A549 (cell line): ENCODE results near the gene FAM180A. TPM values are rescaled to one million over a fixed set of nuclear protein-coding genes. Genes with fewer than 3 reads are reported as not detected.

ENCODE experiments used
- ATAC-seq, 2 experiments: fragments of 200-7000 bp in 1 of 2; fragments of >200 bp in 1 of 2; cut with Nextera tagmentation in 1 of 2; cut with Tn5 transposase in 1 of 2; 3 replicates each; pipeline versions ENCODE4 v1.8.0 to v1.9.1; 2018 to 2020; ENCODE audit warnings: mild to moderate bottlenecking in 1 of 2, moderate library complexity in 1 of 2
- CTCF ChIA-PET: fragments of 300-600 bp; sonication (Branson Sonifier 250); formaldehyde crosslinking; extraction: SDS; loops from one replicate; lab custom pipeline; 2021; ENCODE audit warnings: antibody characterized with exemption, inconsistent platforms; lab: Yijun Ruan, JAX
- POLR2A ChIA-PET: fragments of 350-600 bp; formaldehyde crosslinking; extraction: SDS; loops from one replicate; lab custom pipeline; 2021; ENCODE audit warnings: antibody characterized with exemption, inconsistent platforms; lab: Yijun Ruan, JAX
- DNase-seq, 2 experiments: peaks; one replicate each; pipeline versions ENCODE4 v3.0.0 to v3.0.0-alpha.2; 2011 to 2016; ENCODE audit warnings: low read depth in 1 of 2, low spot score in 1 of 2
- FAIRE-seq: peaks from 2 replicates; lab custom pipeline; 2011; peaks lifted over from hg19 to GRCh38; lab: Jason Lieb, UNC
- H3K27ac ChIP-seq, 2 experiments: fragments of >200 bp; sonication (Bioruptor Twin); formaldehyde crosslinking; 3 replicates each; pipeline ENCODE4 v1.5.1; 2016 to 2017
- H3K4me1 ChIP-seq: fragments of >200 bp; sonication (Bioruptor Twin); formaldehyde crosslinking; 3 replicates; pipeline ENCODE4 v1.6.1; 2016
- H3K4me2 ChIP-seq: fragments of >200 bp; sonication (Bioruptor Twin); formaldehyde crosslinking; 3 replicates; pipeline ENCODE4 v1.6.1; 2016
- H3K4me3 ChIP-seq: fragments of >200 bp; sonication (Bioruptor Twin); formaldehyde crosslinking; 3 replicates; pipeline ENCODE4 v1.5.1; 2016
- H3K9me3 ChIP-seq: fragments of >200 bp; sonication (Bioruptor Twin); formaldehyde crosslinking; 3 replicates; pipeline ENCODE4 v1.6.1; 2016
- BCL3 ChIP-seq: fragments of >200 bp; sonication (Bioruptor Twin); formaldehyde crosslinking; IDR thresholded peaks from 3 replicates; pipeline ENCODE4 v1.6.1; 2016
- BHLHE40 ChIP-seq: IDR thresholded peaks from 2 replicates; pipeline ENCODE4 v1.6.1; 2012; ENCODE audit warnings: low read depth, low read length, inconsistent platforms
- E2F6 ChIP-seq: IDR thresholded peaks from 2 replicates; pipeline ENCODE4 v1.6.1; 2012; ENCODE audit warnings: low read depth, borderline replicate concordance
- EHF ChIP-seq: fragments of 250-450 bp; sonication (Bioruptor Pico); IDR thresholded peaks from 2 replicates; pipeline ENCODE4 v1.5.0; 2020; ENCODE audit warnings: mild to moderate bottlenecking
- ELK1 ChIP-seq: fragments of 150-350 bp; IDR thresholded peaks from 2 replicates; pipeline ENCODE4 v1.6.1; 2014; ENCODE audit warnings: low read depth, mild to moderate bottlenecking, low read length
- EP300 ChIP-seq, 2 experiments: fragments of >200 bp; sonication (Bioruptor Twin); formaldehyde crosslinking; IDR thresholded peaks; 2 replicates in 1 of 2; 3 replicates in 1 of 2; pipeline ENCODE4 v1.6.1; 2016 to 2017
- FOSL2 ChIP-seq, 2 experiments: fragments of 450-650 bp in 1 of 2; fragments of >200 bp in 1 of 2; sonication (Bioruptor Twin) in 1 of 2; formaldehyde crosslinking; IDR thresholded peaks; 2 replicates each; pipeline versions ENCODE4 v1.5.0 to v1.6.1; 2016 to 2020; ENCODE audit warnings: mild to moderate bottlenecking in 1 of 2, moderate library complexity in 1 of 2
- FOXS1 ChIP-seq: fragments of 250-450 bp; sonication (Bioruptor Pico); IDR thresholded peaks from 2 replicates; pipeline ENCODE4 v1.5.0; 2020; ENCODE audit warnings: mild to moderate bottlenecking, moderate library complexity
- HEYL ChIP-seq: fragments of 250-450 bp; sonication (Bioruptor Pico); IDR thresholded peaks from 2 replicates; pipeline ENCODE4 v1.8.0; 2021; ENCODE audit warnings: mild to moderate bottlenecking, moderate library complexity
- HOXA7 ChIP-seq: fragments of 250-450 bp; sonication (Bioruptor Pico); IDR thresholded peaks from 2 replicates; pipeline ENCODE4 v1.5.0; 2020; ENCODE audit warnings: mild to moderate bottlenecking, moderate library complexity
- HOXB13 ChIP-seq: fragments of 250-450 bp; sonication (Bioruptor Pico); IDR thresholded peaks from 2 replicates; pipeline ENCODE4 v1.5.0; 2020; ENCODE audit warnings: low read depth, mild to moderate bottlenecking, moderate library complexity
- HOXB5 ChIP-seq: fragments of 250-450 bp; sonication (Bioruptor Pico); IDR thresholded peaks from 2 replicates; pipeline ENCODE4 v1.5.0; 2020; ENCODE audit warnings: mild to moderate bottlenecking, moderate library complexity
- MAZ ChIP-seq: fragments of 150-350 bp; IDR thresholded peaks from 2 replicates; pipeline ENCODE4 v1.6.1; 2014; ENCODE audit warnings: antibody characterized with exemption, low read depth, low read length, borderline replicate concordance
- NFE2L2 ChIP-seq: fragments of 150-350 bp; conservative IDR thresholded peaks from 2 replicates; pipeline ENCODE4 v1.6.1; 2014; ENCODE audit warnings: low read length
- NPAS2 ChIP-seq: fragments of 250-450 bp; sonication (Bioruptor Pico); IDR thresholded peaks from 2 replicates; pipeline ENCODE4 v1.8.0; 2022; ENCODE audit warnings: mild to moderate bottlenecking, moderate library complexity, borderline replicate concordance
- NR3C1 ChIP-seq: fragments of >200 bp; sonication (Bioruptor Twin); formaldehyde crosslinking; IDR thresholded peaks from 3 replicates; pipeline ENCODE4 v1.6.1; 2017
- PBX3 ChIP-seq: IDR thresholded peaks from 2 replicates; pipeline ENCODE4 v1.6.1; 2012
- RAD21 ChIP-seq, 2 experiments: fragments of >200 bp in 1 of 2; sonication (Bioruptor Twin) in 1 of 2; formaldehyde crosslinking in 1 of 2; IDR thresholded peaks in 1 of 2; conservative IDR thresholded peaks in 1 of 2; 2 replicates in 1 of 2; 3 replicates in 1 of 2; pipeline ENCODE4 v1.6.1; 2012 to 2018; ENCODE audit warnings: inconsistent platforms in 1 of 2
- RFX5 ChIP-seq: fragments of 450-650 bp; IDR thresholded peaks from 2 replicates; pipeline ENCODE4 v1.7.1; 2014; ENCODE audit warnings: antibody characterized with exemption, mild to moderate bottlenecking, moderate library complexity
- SMC3 ChIP-seq: fragments of >200 bp; sonication (Bioruptor Twin); formaldehyde crosslinking; IDR thresholded peaks from 3 replicates; pipeline ENCODE4 v1.6.1; 2018; ENCODE audit warnings: inconsistent platforms
- TP53 ChIP-seq: fragments of 250-450 bp; sonication (Bioruptor Pico); IDR thresholded peaks from 2 replicates; pipeline ENCODE4 v1.5.0; 2021; ENCODE audit warnings: mild to moderate bottlenecking, moderate library complexity
- ZNF302 ChIP-seq: fragments of 250-450 bp; sonication (Bioruptor Pico); IDR thresholded peaks from 2 replicates; pipeline ENCODE4 v1.9.0; 2021; ENCODE audit warnings: inconsistent platforms, mild to moderate bottlenecking, moderate library complexity
- WGBS: methylation state at CpG from one replicate; pipeline ENCODE4 v1.1.6; 2017; ENCODE audit errors: missing lambda C conversion rate; 5-methylcytosine and 5-hydroxymethylcytosine counted together
- polyA plus RNA-seq, 4 experiments: library from polyadenylated mRNA; depleted of rRNA in 3 of 4; stranded (reverse); fragments of >200 nt; fragmentation: RNase III in 1 of 4; extraction: RNeasy Plus Mini Kit Qiagen cat#74134 plus additional on column Dnase treatment in 1 of 4; gene quantifications; 2 replicates in 3 of 4; 3 replicates in 1 of 4; pipeline ENCODE4 v1.2.3, GENCODE V29; 2011 to 2017

The FAM180A gene
- polyA plus RNA-seq, 2 of the 4 experiments (the other 2 are of a cell fraction): not detected

- ATAC-seq (no peak), DNase-seq (no peak), FAIRE-seq (no peak)
- H3K4me3 ChIP-seq: no peak overlapping the region
- WGBS: 94% methylated on average over 3 of the region's 3 CpGs
- no peaks in the 10 kb centered on the region for H3K9me3 ChIP-seq
- no peaks in the 10 kb centered on the region for H3K4me1 ChIP-seq
- no peak overlapping the region for H3K27ac ChIP-seq
- ChIA-PET POLR2A (interaction anchor here (1.4 kb wide), 1 partner anchor 21 kb away, joined by 5 read pairs; the partner anchor contains the start of gene STMP1), CTCF (interaction anchor here (0.9 to 3.5 kb wide), 2 partner anchors 11 to 27 kb away, joined by 3 to 25 read pairs; no protein-coding TSS in a partner anchor)
- TF ChIP-seq NR3C1: no peak
- H3K4me2 ChIP-seq: no peak overlapping the region
Measured at GRCh38 chr7:135683609-135684008, 65.0 kb downstream of the FAM180A start.

- ATAC-seq: no peak
- no peak overlapping the region for H3K27ac ChIP-seq
- CTCF ChIA-PET: interaction anchor here (0.6 to 1.2 kb wide), 3 partner anchors 29 to 432 kb away, joined by 3 to 5 read pairs (median 4); no protein-coding TSS in a partner anchor
- WGBS: 90% methylated on average over 3 of the region's 3 CpGs
- TF ChIP-seq RFX5: no peak
- TF ChIP-seq, all 56 proteins: peak for 0
- H3K4me2 ChIP-seq: no peak overlapping the region
- no peak for FAIRE-seq
- H3K9me3 ChIP-seq: no peaks in the 10 kb centered on the region
- H3K4me1 ChIP-seq: no peaks in the 10 kb centered on the region
- POLR2A ChIA-PET: interaction anchor here (1.3 kb wide), 1 partner anchor 9 kb away, joined by 4 read pairs; no protein-coding TSS in a partner anchor
- H3K4me3 ChIP-seq: no peak overlapping the region
- DNase-seq: no peak
Measured at GRCh38 chr7:135682191-135682590, 66.4 kb downstream of the FAM180A start.

- POLR2A ChIA-PET: interaction anchor here (1.3 kb wide), 1 partner anchor 8 kb away, joined by 4 read pairs; no protein-coding TSS in a partner anchor
- no peak for DNase-seq
- TF ChIP-seq HOXA7 (CRISPR knock-in tag): no peak
- no peak for TF ChIP-seq SMC3
- TF ChIP-seq PBX3: no peak
- TF ChIP-seq HOXB13 (CRISPR knock-in tag): no peak
- no peak for TF ChIP-seq MAZ
- no peak for TF ChIP-seq NPAS2
- TF ChIP-seq FOXS1 (CRISPR knock-in tag): no peak
- no peak for TF ChIP-seq BHLHE40
- no peak for TF ChIP-seq RAD21 (conservative IDR thresholded peaks at IDR 0.05 in 1 of 2, IDR thresholded peaks at IDR 0.05 in 1 of 2)
- no peak for TF ChIP-seq NFE2L2
- no peak for TF ChIP-seq ELK1
- TF ChIP-seq E2F6: no peak
- no peak for TF ChIP-seq FOSL2 (IDR thresholded peaks at IDR 0.05)
- TF ChIP-seq FOSL2 (CRISPR knock-in tag; IDR thresholded peaks at IDR 0.05): no peak
- TF ChIP-seq HEYL (CRISPR knock-in tag): no peak
- TF ChIP-seq EP300 (IDR thresholded peaks at IDR 0.05): no peak
- no peak for TF ChIP-seq TP53 (CRISPR knock-in tag)
- TF ChIP-seq EHF: no peak
- no peak for TF ChIP-seq ZNF302 (CRISPR knock-in tag)
- no peak for TF ChIP-seq HOXB5 (CRISPR knock-in tag)
- no peak for TF ChIP-seq BCL3
- Histone ChIP-seq H3K4me3 (no peak overlapping the region), H3K4me2 (no peak overlapping the region), H3K4me1 (no peaks in the 10 kb centered on the region), H3K27ac (no peak overlapping the region), H3K9me3 (no peaks in the 10 kb centered on the region)
- 79% methylated on average over 5 of the region's 5 CpGs for WGBS
- FAIRE-seq: no peak
- CTCF ChIA-PET: interaction anchor here (0.6 to 1.2 kb wide), 5 partner anchors 9 to 433 kb away, joined by 3 to 5 read pairs (median 3); partner anchors contain the start of gene STMP1
- ATAC-seq: no peak
Measured at GRCh38 chr7:135681762-135682161, 66.9 kb downstream of the FAM180A start.
